GF-D8 (cell line): ENCODE measurements around the gene ZNF570.

Source experiments
- DNase-seq: peaks from one replicate; lab custom pipeline; 2025; lab: John Stamatoyannopoulos, UW

The ZNF570 gene

GRCh38 chr19:37468961-37469777 is at the start of gene ZNF570:
ZNF570 (plus strand) TSS chr19:37469356; CDS start chr19:37470355, 999 bp downstream.
- DNase-seq: peak; percentile 60

- no peak for DNase-seq
These were observed 16.5 kb upstream of the ZNF570 start for GRCh38 chr19:37452500-37453245.

- DNase-seq: no peak
These were observed 2.8 kb upstream of the ZNF570 start for GRCh38 chr19:37466277-37466797.

- peak; percentile 86 for DNase-seq
These were observed 2.2 kb upstream of the ZNF570 start, which contains the start of gene ZNF569 for GRCh38 chr19:37466798-37467607. ZNF569 (minus strand) TSS chr19:37467444; CDS start chr19:37444921, 22,523 bp downstream.

GRCh38 chr19:37467608-37468090 is 1.5 kb upstream of the ZNF570 start:
- DNase-seq: no peak

GRCh38 chr19:37470216-37470615 is 1.1 kb downstream of the ZNF570 start:
- no peak for DNase-seq

GRCh38 chr19:37472165-37472564 is 3.0 kb downstream of the ZNF570 start:
- no peak for DNase-seq

- no peak for DNase-seq
These were observed 15.4 kb downstream of the ZNF570 start for GRCh38 chr19:37484406-37485168.

GRCh38 chr19:37492213-37492612 is 23.1 kb downstream of the ZNF570 start:
- DNase-seq: no peak

GRCh38 chr19:37505958-37506386 is 36.8 kb downstream of the ZNF570 start:
- no peak for DNase-seq

GRCh38 chr19:37506387-37507166 is 37.4 kb downstream of the ZNF570 start, which contains the start of gene ZNF793:
ZNF793 (plus strand) TSS chr19:37506939; CDS start chr19:37523440, 16,501 bp downstream.
- DNase-seq: no peak

- DNase-seq: no peak
These were observed 38.0 kb downstream of the ZNF570 start for GRCh38 chr19:37507167-37507464.

- no peak for DNase-seq
These were observed 42.0 kb downstream of the ZNF570 start for GRCh38 chr19:37511186-37511585.

- no peak for DNase-seq
These were observed 42.7 kb downstream of the ZNF570 start for GRCh38 chr19:37511821-37512220.

GRCh38 chr19:37513397-37513796 is 44.2 kb downstream of the ZNF570 start:
- DNase-seq: peak; percentile 6

GRCh38 chr19:37519890-37520289 is 50.7 kb downstream of the ZNF570 start:
- no peak for DNase-seq

- no peak for DNase-seq
These were observed 68.3 kb downstream of the ZNF570 start for GRCh38 chr19:37537391-37537947.
